Stimulated activated CD4-positive, alpha-beta T cell treated with anti-CD3 and anti-CD28 coated beads, Interleukin-15, amount 100 ng/mL, for 1 hour (primary cell): ENCODE results near the gene PHC2.

Experiments used
- DNase-seq, 2 donors: peaks; one replicate each; pipeline ENCODE4 v3.0.0-alpha.2; 2020; ENCODE audit warnings: low read depth in 1 of 2, low spot score in 1 of 2

The PHC2 gene

GRCh38 chr1:33424205-33424604, 6.7 kb downstream of the PHC2 start:
- DNase-seq: no peak

- no peak for DNase-seq
Measured at GRCh38 chr1:33420870-33421775, 9.8 kb downstream of the PHC2 start.

GRCh38 chr1:33418811-33419210, 12.1 kb downstream of the PHC2 start:
- DNase-seq: no peak

- no peak for DNase-seq
Measured at GRCh38 chr1:33414879-33415278, 16.0 kb downstream of the PHC2 start.

- DNase-seq: no peak
Measured at GRCh38 chr1:33410091-33410701, 20.7 kb downstream of the PHC2 start.

GRCh38 chr1:33408093-33408436, 22.8 kb downstream of the PHC2 start:
- no peak for DNase-seq

GRCh38 chr1:33407352-33408092, 23.4 kb downstream of the PHC2 start:
- no peak for DNase-seq

GRCh38 chr1:33402206-33402605, 28.7 kb downstream of the PHC2 start:
- DNase-seq: no peak

- DNase-seq: no peak
Measured at GRCh38 chr1:33401471-33401870, 29.4 kb downstream of the PHC2 start.

- DNase-seq: no peak
Measured at GRCh38 chr1:33400153-33400911, 30.6 kb downstream of the PHC2 start.

- DNase-seq: no peak
Measured at GRCh38 chr1:33399375-33399774, 31.5 kb downstream of the PHC2 start.

- DNase-seq: no peak
Measured at GRCh38 chr1:33397994-33398393, 32.9 kb downstream of the PHC2 start.

- no peak for DNase-seq
Measured at GRCh38 chr1:33397125-33397506, 33.8 kb downstream of the PHC2 start.

GRCh38 chr1:33396188-33397124, 34.4 kb downstream of the PHC2 start:
- DNase-seq: no peak

GRCh38 chr1:33394770-33395169, 36.1 kb downstream of the PHC2 start:
- no peak for DNase-seq

GRCh38 chr1:33393991-33394390, 36.9 kb downstream of the PHC2 start:
- DNase-seq: no peak

GRCh38 chr1:33393524-33393923, 37.4 kb downstream of the PHC2 start:
- no peak for DNase-seq

GRCh38 chr1:33392639-33393038, 38.3 kb downstream of the PHC2 start:
- DNase-seq: no peak

- no peak for DNase-seq
Measured at GRCh38 chr1:33392206-33392605, 38.7 kb downstream of the PHC2 start.

- no peak for DNase-seq
Measured at GRCh38 chr1:33391343-33392078, 39.4 kb downstream of the PHC2 start.
